ENCODE results near the gene ZNF780B.

Gene ZNF780B

DNA sequence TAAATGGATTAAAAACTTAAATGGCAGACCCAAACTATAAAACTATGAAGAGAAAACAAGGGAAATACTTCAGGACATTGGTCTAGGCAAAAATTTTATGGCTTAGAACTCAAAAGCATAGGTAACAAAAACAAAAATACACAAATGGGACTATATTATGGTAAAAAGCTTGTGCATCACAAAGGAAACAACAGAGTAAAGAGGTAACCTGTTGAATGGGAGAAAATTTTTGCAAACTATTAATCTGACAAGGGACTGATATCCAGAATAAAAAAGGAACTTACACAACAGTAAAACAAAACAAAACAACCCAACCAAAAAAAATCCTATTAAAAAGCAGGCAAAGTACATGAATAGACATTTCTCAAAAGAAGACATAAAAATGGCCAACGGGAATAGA lies 68.4 kb downstream of the ZNF780B start (continued):
- TF ChIP-seq, protein P1, sequence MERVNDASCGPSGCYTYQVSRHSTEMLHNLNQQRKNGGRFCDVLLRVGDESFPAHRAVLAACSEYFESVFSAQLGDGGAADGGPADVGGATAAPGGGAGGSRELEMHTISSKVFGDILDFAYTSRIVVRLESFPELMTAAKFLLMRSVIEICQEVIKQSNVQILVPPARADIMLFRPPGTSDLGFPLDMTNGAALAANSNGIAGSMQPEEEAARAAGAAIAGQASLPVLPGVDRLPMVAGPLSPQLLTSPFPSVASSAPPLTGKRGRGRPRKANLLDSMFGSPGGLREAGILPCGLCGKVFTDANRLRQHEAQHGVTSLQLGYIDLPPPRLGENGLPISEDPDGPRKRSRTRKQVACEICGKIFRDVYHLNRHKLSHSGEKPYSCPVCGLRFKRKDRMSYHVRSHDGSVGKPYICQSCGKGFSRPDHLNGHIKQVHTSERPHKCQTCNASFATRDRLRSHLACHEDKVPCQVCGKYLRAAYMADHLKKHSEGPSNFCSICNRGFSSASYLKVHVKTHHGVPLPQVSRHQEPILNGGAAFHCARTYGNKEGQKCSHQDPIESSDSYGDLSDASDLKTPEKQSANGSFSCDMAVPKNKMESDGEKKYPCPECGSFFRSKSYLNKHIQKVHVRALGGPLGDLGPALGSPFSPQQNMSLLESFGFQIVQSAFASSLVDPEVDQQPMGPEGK (CRISPR knock-in tag; IDR thresholded peaks at IDR 0.05; ENCODE audit: borderline replicate concordance): no peak

DNA sequence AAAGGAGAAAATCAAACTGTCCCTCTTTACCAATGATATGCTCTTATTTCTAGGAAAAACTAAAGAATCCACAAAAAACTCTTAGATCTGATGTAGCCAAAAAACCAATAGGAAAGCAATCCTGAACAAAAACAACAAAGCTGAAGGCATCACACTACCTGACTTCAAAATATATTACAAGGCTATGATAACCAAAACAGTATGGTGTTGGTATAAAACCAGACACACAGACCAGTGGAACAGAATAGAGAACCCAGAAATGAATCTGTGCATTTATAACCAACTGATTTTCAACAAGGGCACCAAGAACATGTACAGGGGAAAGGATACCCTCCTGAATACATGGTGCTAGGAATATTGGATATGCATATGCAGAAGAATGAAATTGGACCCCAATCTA lies 68.9 kb downstream of the ZNF780B start:
- ATAC-seq: no peak
- TF ChIP-seq ESRRG (CRISPR knock-in tag; IDR thresholded peaks at IDR 0.05) (no peak), SNAI2 (CRISPR knock-in tag; IDR thresholded peaks at IDR 0.05) (no peak), ZC3H10 (CRISPR knock-in tag; IDR thresholded peaks at IDR 0.05) (no peak)
- TF ChIP-seq, protein P1 (CRISPR knock-in tag; IDR thresholded peaks at IDR 0.05; ENCODE audit: borderline replicate concordance): no peak

DNA sequence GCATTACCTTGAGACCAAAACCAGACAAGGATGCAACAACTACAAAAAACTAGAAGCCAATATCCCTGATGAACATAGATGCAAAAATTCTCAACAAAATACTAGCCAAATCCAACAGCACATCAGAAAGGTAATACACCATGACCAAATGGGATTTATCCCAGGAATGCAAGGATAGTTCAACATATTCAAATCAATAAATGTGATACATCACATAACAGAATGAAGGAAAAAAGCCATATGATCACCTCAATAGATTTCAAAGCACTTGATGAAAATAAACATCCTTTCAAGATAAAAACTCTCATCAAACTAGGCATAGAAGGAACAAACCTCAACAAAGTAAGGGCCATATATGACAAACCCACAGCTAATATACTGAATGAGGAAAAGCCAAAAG lies 69.4 kb downstream of the ZNF780B start:
- no peak for ATAC-seq
- TF ChIP-seq TOX (CRISPR knock-in tag; IDR thresholded peaks at IDR 0.05; ENCODE audit: borderline replicate concordance) (no peak), ZNF8 (CRISPR knock-in tag; IDR thresholded peaks at IDR 0.05) (no peak), OSR1 (CRISPR knock-in tag; IDR thresholded peaks at IDR 0.05) (no peak), ZFP3 (CRISPR knock-in tag; IDR thresholded peaks at IDR 0.05) (no peak), PPARA (CRISPR knock-in tag; IDR thresholded peaks at IDR 0.05; ENCODE audit: borderline replicate concordance) (no peak), TCF4 (CRISPR knock-in tag; IDR thresholded peaks at IDR 0.05; ENCODE audit: borderline replicate concordance) (no peak)

DNA sequence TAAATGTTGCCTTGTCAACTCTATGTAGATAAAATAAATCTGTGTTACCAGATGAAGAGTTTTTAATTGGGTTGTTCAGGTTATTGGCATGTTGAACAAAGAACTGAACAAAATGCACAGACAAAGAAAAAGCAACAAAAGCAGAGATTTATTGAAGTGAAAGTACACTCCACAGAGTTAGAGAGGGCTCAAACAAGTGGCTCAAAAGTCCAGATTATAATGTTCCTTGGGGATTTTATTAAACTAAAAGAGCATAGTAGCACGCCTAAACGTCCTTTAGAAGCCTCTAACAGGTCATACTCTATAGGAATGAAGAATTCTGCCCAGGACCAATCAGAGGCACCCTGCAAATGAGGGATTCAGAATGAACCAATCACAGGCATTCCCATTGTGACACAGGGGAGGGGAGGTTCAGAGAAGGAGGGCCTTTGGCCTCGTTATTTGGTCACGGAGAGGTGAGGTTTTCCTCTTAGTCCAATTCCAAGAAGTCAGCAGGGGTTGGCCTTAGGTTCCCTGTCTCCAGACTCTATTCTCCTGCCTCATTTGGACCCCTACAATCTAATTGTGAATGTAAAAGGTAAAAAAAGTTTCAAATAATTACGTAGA lies 72.2 kb downstream of the ZNF780B start:
- ATAC-seq: no peak; the same call in 2 of the 3 replicates
- TF ChIP-seq, protein P2, sequence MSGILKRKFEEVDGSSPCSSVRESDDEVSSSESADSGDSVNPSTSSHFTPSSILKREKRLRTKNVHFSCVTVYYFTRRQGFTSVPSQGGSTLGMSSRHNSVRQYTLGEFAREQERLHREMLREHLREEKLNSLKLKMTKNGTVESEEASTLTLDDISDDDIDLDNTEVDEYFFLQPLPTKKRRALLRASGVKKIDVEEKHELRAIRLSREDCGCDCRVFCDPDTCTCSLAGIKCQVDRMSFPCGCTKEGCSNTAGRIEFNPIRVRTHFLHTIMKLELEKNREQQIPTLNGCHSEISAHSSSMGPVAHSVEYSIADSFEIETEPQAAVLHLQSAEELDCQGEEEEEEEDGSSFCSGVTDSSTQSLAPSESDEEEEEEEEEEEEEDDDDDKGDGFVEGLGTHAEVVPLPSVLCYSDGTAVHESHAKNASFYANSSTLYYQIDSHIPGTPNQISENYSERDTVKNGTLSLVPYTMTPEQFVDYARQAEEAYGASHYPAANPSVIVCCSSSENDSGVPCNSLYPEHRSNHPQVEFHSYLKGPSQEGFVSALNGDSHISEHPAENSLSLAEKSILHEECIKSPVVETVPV (CRISPR knock-in tag; IDR thresholded peaks at IDR 0.05): no peak
- no peak for TF ChIP-seq ESRRG (CRISPR knock-in tag; IDR thresholded peaks at IDR 0.05)
- no peak for TF ChIP-seq PPARA (CRISPR knock-in tag; IDR thresholded peaks at IDR 0.05; ENCODE audit: borderline replicate concordance)
- no peak for TF ChIP-seq ARNTL (CRISPR knock-in tag; IDR thresholded peaks at IDR 0.05; ENCODE audit: borderline replicate concordance, low read depth)
- TF ChIP-seq, protein P3, sequence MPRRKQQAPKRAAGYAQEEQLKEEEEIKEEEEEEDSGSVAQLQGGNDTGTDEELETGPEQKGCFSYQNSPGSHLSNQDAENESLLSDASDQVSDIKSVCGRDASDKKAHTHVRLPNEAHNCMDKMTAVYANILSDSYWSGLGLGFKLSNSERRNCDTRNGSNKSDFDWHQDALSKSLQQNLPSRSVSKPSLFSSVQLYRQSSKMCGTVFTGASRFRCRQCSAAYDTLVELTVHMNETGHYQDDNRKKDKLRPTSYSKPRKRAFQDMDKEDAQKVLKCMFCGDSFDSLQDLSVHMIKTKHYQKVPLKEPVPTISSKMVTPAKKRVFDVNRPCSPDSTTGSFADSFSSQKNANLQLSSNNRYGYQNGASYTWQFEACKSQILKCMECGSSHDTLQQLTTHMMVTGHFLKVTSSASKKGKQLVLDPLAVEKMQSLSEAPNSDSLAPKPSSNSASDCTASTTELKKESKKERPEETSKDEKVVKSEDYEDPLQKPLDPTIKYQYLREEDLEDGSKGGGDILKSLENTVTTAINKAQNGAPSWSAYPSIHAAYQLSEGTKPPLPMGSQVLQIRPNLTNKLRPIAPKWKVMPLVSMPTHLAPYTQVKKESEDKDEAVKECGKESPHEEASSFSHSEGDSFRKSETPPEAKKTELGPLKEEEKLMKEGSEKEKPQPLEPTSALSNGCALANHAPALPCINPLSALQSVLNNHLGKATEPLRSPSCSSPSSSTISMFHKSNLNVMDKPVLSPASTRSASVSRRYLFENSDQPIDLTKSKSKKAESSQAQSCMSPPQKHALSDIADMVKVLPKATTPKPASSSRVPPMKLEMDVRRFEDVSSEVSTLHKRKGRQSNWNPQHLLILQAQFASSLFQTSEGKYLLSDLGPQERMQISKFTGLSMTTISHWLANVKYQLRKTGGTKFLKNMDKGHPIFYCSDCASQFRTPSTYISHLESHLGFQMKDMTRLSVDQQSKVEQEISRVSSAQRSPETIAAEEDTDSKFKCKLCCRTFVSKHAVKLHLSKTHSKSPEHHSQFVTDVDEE (CRISPR knock-in tag; IDR thresholded peaks at IDR 0.05): no peak
- no peak for TF ChIP-seq ZNF565 (CRISPR knock-in tag; conservative IDR thresholded peaks at IDR 0.05; ENCODE audit: low read depth)
- no peak for TF ChIP-seq BACH2 (CRISPR knock-in tag; IDR thresholded peaks at IDR 0.05; ENCODE audit: borderline replicate concordance)
- no peak for TF ChIP-seq RARB (CRISPR knock-in tag; IDR thresholded peaks at IDR 0.05)
- no peak for TF ChIP-seq ISL1 (CRISPR knock-in tag; IDR thresholded peaks at IDR 0.05)
- TF ChIP-seq OSR1 (CRISPR knock-in tag; IDR thresholded peaks at IDR 0.05): no peak
- no peak for TF ChIP-seq CSDC2 (CRISPR knock-in tag; IDR thresholded peaks at IDR 0.05)
- no peak for TF ChIP-seq ZC3H10 (CRISPR knock-in tag; IDR thresholded peaks at IDR 0.05)
- no peak for TF ChIP-seq TOX (CRISPR knock-in tag; IDR thresholded peaks at IDR 0.05; ENCODE audit: borderline replicate concordance)
- no peak for TF ChIP-seq ZNF8 (CRISPR knock-in tag; IDR thresholded peaks at IDR 0.05)
- TF ChIP-seq SNAI2 (CRISPR knock-in tag; IDR thresholded peaks at IDR 0.05): no peak
- no peak for TF ChIP-seq ZFP3 (CRISPR knock-in tag; IDR thresholded peaks at IDR 0.05)

DNA sequence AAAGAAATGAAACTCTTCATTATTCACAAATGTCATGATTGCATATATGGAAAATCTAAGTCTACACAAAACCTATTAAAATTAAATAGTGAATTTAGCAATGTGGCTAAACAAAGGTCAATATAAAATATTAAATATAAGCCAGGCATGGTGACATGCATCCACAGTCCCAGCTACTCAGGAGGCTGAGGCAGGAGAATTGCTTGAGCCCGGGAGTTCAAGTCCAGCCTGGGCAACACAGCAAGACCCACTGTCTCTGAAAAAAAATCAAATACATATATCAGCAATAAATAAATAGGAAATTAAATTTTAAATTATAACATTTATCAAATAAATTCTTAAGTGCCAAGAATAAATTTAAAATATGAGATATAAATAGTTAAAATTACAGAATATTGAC lies 73.1 kb downstream of the ZNF780B start:
- no peak for ATAC-seq
- TF ChIP-seq GLIS3 (CRISPR knock-in tag; IDR thresholded peaks at IDR 0.05) (no peak), ZC3H10 (CRISPR knock-in tag; IDR thresholded peaks at IDR 0.05) (no peak), ZFP30 (CRISPR knock-in tag; IDR thresholded peaks at IDR 0.05) (no peak), ZFP3 (CRISPR knock-in tag; IDR thresholded peaks at IDR 0.05) (no peak), ESRRG (CRISPR knock-in tag; IDR thresholded peaks at IDR 0.05) (no peak), OSR1 (CRISPR knock-in tag; IDR thresholded peaks at IDR 0.05) (no peak), TCF4 (CRISPR knock-in tag; IDR thresholded peaks at IDR 0.05; ENCODE audit: borderline replicate concordance) (no peak), RARB (CRISPR knock-in tag; IDR thresholded peaks at IDR 0.05) (no peak), PPARA (CRISPR knock-in tag; IDR thresholded peaks at IDR 0.05; ENCODE audit: borderline replicate concordance) (no peak)
- TF ChIP-seq, protein P4, sequence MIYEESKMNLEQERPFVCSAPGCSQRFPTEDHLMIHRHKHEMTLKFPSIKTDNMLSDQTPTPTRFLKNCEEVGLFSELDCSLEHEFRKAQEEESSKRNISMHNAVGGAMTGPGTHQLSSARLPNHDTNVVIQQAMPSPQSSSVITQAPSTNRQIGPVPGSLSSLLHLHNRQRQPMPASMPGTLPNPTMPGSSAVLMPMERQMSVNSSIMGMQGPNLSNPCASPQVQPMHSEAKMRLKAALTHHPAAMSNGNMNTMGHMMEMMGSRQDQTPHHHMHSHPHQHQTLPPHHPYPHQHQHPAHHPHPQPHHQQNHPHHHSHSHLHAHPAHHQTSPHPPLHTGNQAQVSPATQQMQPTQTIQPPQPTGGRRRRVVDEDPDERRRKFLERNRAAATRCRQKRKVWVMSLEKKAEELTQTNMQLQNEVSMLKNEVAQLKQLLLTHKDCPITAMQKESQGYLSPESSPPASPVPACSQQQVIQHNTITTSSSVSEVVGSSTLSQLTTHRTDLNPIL (CRISPR knock-in tag; IDR thresholded peaks at IDR 0.05; ENCODE audit: low read depth): no peak
- TF ChIP-seq, protein P5, sequence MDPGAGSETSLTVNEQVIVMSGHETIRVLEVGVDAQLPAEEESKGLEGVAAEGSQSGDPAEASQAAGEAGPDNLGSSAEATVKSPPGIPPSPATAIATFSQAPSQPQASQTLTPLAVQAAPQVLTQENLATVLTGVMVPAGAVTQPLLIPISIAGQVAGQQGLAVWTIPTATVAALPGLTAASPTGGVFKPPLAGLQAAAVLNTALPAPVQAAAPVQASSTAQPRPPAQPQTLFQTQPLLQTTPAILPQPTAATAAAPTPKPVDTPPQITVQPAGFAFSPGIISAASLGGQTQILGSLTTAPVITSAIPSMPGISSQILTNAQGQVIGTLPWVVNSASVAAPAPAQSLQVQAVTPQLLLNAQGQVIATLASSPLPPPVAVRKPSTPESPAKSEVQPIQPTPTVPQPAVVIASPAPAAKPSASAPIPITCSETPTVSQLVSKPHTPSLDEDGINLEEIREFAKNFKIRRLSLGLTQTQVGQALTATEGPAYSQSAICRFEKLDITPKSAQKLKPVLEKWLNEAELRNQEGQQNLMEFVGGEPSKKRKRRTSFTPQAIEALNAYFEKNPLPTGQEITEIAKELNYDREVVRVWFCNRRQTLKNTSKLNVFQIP (CRISPR knock-in tag; IDR thresholded peaks at IDR 0.05; ENCODE audit: borderline replicate concordance, low read depth): no peak
